ENCODE measurements around the gene PCNX4.

PCNX4 gene

GRCh38 chr14:60212503-60213371 lies 121.0 kb downstream of the PCNX4 start:
- DNase-seq, result no peak

- DNase-seq, result no peak
These were observed 122.3 kb downstream of the PCNX4 start for GRCh38 chr14:60214003-60214402.

GRCh38 chr14:60214415-60215126 lies 122.8 kb downstream of the PCNX4 start:
- no peak for DNase-seq

GRCh38 chr14:60215127-60215444 lies 123.4 kb downstream of the PCNX4 start:
- DNase-seq, result no peak

GRCh38 chr14:60215520-60216420 lies 124.0 kb downstream of the PCNX4 start:
- no peak for DNase-seq

- DNase-seq, result peak; percentile 14
These were observed 126.0 kb downstream of the PCNX4 start for GRCh38 chr14:60217713-60218112.
